OCI-LY1 (cell line): ENCODE measurements around the gene ADARB2.

Experiments used
- CTCF ChIP-seq: fragments of 200-600 bp; sonication (generic), shearing (Covaris generic); IDR thresholded peaks from 2 replicates; pipeline ENCODE4 v1.5.1; 2017; ENCODE audit warnings: mild to moderate bottlenecking, antibody characterized with exemption, low read length, moderate library complexity, mixed read lengths
- EZH2 ChIP-seq: fragments of 200-600 bp; sonication (generic), shearing (Covaris generic); IDR thresholded peaks from 2 replicates; pipeline ENCODE4 v1.8.0; 2017; ENCODE audit warnings: borderline replicate concordance, mixed run types, mild to moderate bottlenecking, antibody characterized with exemption, low read length, moderate library complexity, mixed read lengths

- no peak for TF ChIP-seq CTCF
- TF ChIP-seq EZH2, result no peak
Observed at GRCh38 chr10:1418031-1418550, 319.2 kb downstream of the ADARB2 start.
